Panc1 (cell line): Measurements from ENCODE around the gene CHL1. TPM values are rescaled to one million over a fixed set of nuclear protein-coding genes. Genes with fewer than 3 reads are reported as not detected.

ENCODE experiments used
- ATAC-seq: fragments of 200-7000 bp; cut with Tn5 transposase; 2 replicates; pipeline ENCODE4 v1.9.1; 2020; ENCODE audit warnings: mild to moderate bottlenecking, moderate library complexity
- BruUV-seq: library from RNA; stranded (reverse); fragments of 400-500 nt; replicated peaks from 2 replicates; lab custom pipeline; 2021; lab: Mats Ljungman, UMichigan
- CTCF ChIA-PET: fragments of 300-600 bp; sonication (Branson Sonifier 250); formaldehyde crosslinking; loops from one replicate; lab custom pipeline; 2022; ENCODE audit warnings: antibody characterized with exemption; lab: Charles Lee
- POLR2A ChIA-PET: fragments of 300-600 bp; sonication (Branson Sonifier 250); formaldehyde crosslinking; loops from one replicate; lab custom pipeline; 2022; ENCODE audit warnings: antibody characterized with exemption; lab: Charles Lee
- DNase-seq: peaks from one replicate; pipeline ENCODE4 v3.0.0-alpha.2; 2010; ENCODE audit warnings: low read depth, low spot score
- H3K27ac ChIP-seq: 2 replicates; pipeline ENCODE4 v1.5.1; 2011; ENCODE audit warnings: mild to moderate bottlenecking, low read length, inconsistent platforms
- H3K27me3 ChIP-seq: fragments of 200-500 bp; sonication (Bioruptor generic); 2 replicates; pipeline ENCODE4 v1.6.0; 2014; ENCODE audit warnings: low read length, inconsistent platforms; ENCODE audit not compliant: control insufficient read depth, insufficient read depth
- H3K36me3 ChIP-seq: fragments of 200-500 bp; sonication (Bioruptor generic); 2 replicates; pipeline ENCODE4 v1.5.1; 2014; ENCODE audit warnings: inconsistent platforms, mild to moderate bottlenecking, low read length, moderate library complexity; ENCODE audit not compliant: control insufficient read depth, insufficient read depth
- H3K4me1 ChIP-seq: 2 replicates; pipeline ENCODE4 v1.5.1; 2011; ENCODE audit warnings: inconsistent platforms, mild to moderate bottlenecking, low read length, moderate library complexity; ENCODE audit not compliant: control insufficient read depth, insufficient read depth
- H3K4me3 ChIP-seq, 2 experiments: 2 replicates each; pipeline ENCODE4 v1.5.1; 2011 to 2012; ENCODE audit warnings: low read depth in 2 of 2, low read length in 2 of 2, mild to moderate bottlenecking in 2 of 2, inconsistent platforms in 1 of 2, moderate library complexity in 1 of 2
- H3K9me3 ChIP-seq: fragments of 200-500 bp; sonication (Bioruptor generic); 2 replicates; pipeline ENCODE4 v1.5.1; 2014; ENCODE audit warnings: low read depth, mild to moderate bottlenecking, inconsistent platforms, low read length, moderate library complexity; ENCODE audit not compliant: control insufficient read depth, insufficient read depth
- POLR2AphosphoS5 ChIP-seq: IDR thresholded peaks from 2 replicates; pipeline ENCODE4 v1.6.1; 2012; ENCODE audit warnings: mild to moderate bottlenecking, low read depth, low read length, moderate library complexity
- SIN3A ChIP-seq: IDR thresholded peaks from 2 replicates; pipeline ENCODE4 v1.6.1; 2012; ENCODE audit warnings: low read depth, mild to moderate bottlenecking, low read length, moderate library complexity, borderline replicate concordance; ENCODE audit not compliant: insufficient read depth
- TCF7L2 ChIP-seq: IDR thresholded peaks from 2 replicates; pipeline ENCODE4 v1.6.1; 2011; ENCODE audit warnings: mild to moderate bottlenecking, low read depth, low read length, inconsistent platforms
- in situ Hi-C: cut with HindIII; loops from 2 replicates; pipeline ENCODE4 v1.10.0; 2016; ENCODE audit warnings: low sequenced_read_pairs, low pct_unique_long_range_greater_than_20kb
- intact Hi-C: fragments of 100-400 bp; cut with micrococcal nuclease; formaldehyde crosslinking; loops from one replicate; pipeline ENCODE4 v1.10.0; 2022; ENCODE audit not compliant: unreplicated experiment
- total RNA-seq: library from RNA; stranded (reverse); gene quantifications from one replicate; pipeline ENCODE4 v1.2.1, GENCODE V29; 2021; ENCODE audit not compliant: unreplicated experiment
- TF ChIP-seq, protein P1 (sequence below): fragments of 450-650 bp; IDR thresholded peaks from 2 replicates; pipeline ENCODE4 v1.5.1; 2017; ENCODE audit warnings: mild to moderate bottlenecking
- TF ChIP-seq, protein P2 (sequence below), 2 experiments: IDR thresholded peaks; 2 replicates each; pipeline ENCODE4 v1.6.1; 2011 to 2012; ENCODE audit warnings: low read depth in 2 of 2, control low read depth in 1 of 2, low read length in 1 of 2, mild to moderate bottlenecking in 1 of 2, moderate library complexity in 1 of 2; ENCODE audit not compliant: insufficient read depth in 1 of 2

Gene CHL1
- total RNA-seq, 1 experiment from 2014 or later: not detected

DNA sequence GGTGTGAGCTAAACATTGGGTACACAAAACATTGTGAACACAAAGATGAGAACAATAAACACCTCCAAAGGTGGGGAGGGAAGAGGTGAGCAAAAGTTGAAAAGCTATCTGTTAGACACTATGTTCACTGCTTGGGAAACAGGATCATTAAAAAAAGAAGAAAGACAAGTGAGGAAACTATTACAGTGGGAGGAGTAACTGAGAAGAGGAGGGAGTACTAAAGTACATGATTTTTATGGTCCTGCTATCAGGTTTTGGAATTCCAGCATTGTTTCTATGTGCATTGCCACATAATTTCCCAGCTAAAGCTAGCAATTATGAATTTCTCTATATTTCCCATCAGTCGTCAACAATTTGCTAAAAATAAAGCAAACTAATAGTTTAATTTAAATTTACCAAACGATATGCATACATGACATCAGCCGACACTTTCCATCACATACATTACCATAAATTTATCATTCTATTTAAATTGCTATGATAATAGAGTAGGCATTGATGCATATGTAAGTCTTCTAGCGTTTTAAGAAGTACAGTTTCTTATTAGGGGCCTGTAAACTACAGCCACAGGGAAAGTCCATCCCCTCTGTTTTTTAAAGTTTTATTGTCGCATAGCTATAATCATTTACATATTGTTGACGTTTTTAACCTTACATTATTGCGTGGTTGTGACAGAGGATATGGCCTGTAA, 221.8 kb downstream of the CHL1 start:
- no peak overlapping the region for H3K4me3 ChIP-seq
- no peak for TF ChIP-seq TCF7L2
- TF ChIP-seq POLR2AphosphoS5: no peak
- no peak for TF ChIP-seq SIN3A
- TF ChIP-seq, protein P1, sequence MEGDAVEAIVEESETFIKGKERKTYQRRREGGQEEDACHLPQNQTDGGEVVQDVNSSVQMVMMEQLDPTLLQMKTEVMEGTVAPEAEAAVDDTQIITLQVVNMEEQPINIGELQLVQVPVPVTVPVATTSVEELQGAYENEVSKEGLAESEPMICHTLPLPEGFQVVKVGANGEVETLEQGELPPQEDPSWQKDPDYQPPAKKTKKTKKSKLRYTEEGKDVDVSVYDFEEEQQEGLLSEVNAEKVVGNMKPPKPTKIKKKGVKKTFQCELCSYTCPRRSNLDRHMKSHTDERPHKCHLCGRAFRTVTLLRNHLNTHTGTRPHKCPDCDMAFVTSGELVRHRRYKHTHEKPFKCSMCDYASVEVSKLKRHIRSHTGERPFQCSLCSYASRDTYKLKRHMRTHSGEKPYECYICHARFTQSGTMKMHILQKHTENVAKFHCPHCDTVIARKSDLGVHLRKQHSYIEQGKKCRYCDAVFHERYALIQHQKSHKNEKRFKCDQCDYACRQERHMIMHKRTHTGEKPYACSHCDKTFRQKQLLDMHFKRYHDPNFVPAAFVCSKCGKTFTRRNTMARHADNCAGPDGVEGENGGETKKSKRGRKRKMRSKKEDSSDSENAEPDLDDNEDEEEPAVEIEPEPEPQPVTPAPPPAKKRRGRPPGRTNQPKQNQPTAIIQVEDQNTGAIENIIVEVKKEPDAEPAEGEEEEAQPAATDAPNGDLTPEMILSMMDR: no peak
- TF ChIP-seq, protein P2, sequence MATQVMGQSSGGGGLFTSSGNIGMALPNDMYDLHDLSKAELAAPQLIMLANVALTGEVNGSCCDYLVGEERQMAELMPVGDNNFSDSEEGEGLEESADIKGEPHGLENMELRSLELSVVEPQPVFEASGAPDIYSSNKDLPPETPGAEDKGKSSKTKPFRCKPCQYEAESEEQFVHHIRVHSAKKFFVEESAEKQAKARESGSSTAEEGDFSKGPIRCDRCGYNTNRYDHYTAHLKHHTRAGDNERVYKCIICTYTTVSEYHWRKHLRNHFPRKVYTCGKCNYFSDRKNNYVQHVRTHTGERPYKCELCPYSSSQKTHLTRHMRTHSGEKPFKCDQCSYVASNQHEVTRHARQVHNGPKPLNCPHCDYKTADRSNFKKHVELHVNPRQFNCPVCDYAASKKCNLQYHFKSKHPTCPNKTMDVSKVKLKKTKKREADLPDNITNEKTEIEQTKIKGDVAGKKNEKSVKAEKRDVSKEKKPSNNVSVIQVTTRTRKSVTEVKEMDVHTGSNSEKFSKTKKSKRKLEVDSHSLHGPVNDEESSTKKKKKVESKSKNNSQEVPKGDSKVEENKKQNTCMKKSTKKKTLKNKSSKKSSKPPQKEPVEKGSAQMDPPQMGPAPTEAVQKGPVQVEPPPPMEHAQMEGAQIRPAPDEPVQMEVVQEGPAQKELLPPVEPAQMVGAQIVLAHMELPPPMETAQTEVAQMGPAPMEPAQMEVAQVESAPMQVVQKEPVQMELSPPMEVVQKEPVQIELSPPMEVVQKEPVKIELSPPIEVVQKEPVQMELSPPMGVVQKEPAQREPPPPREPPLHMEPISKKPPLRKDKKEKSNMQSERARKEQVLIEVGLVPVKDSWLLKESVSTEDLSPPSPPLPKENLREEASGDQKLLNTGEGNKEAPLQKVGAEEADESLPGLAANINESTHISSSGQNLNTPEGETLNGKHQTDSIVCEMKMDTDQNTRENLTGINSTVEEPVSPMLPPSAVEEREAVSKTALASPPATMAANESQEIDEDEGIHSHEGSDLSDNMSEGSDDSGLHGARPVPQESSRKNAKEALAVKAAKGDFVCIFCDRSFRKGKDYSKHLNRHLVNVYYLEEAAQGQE (IDR thresholded peaks at IDR 0.05; ENCODE audit: insufficient read depth in 1 of 2, low read depth in 2 of 2, low read length in 1 of 2): no peak
- no peaks in the 10 kb centered on the region for H3K36me3 ChIP-seq
- no TSS peak for BruUV-seq
- no peaks in the 10 kb centered on the region for H3K4me1 ChIP-seq
- CTCF ChIA-PET: no interaction called here
- in situ Hi-C loops: no loop called here
- DNase-seq (no peak), ATAC-seq (no peak)
- intact Hi-C loops: no loop called here
- H3K9me3 ChIP-seq: no peaks in the 10 kb centered on the region
- POLR2A ChIA-PET: no interaction called here
- no peaks in the 10 kb centered on the region for H3K27me3 ChIP-seq
- H3K27ac ChIP-seq: no peak overlapping the region

DNA sequence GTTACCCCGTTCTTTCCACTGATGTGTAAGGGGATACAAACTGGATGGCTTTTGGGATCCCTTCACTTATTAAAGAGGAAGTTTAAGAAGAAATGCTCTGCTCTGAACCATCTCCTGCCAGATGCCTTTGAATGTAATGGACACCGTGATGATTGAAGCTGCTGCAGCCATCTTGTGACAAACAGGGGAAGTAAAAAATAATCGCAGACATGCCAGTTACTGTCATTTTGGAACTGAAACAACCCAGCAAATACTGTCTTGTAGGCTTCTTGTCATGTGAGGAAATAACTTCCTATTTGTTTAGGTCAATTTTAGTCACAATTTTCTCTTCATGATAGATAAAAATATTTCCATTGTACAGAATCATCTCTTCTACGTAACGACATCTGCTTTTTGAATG, 224.0 kb downstream of the CHL1 start:
- in situ Hi-C loops: no loop called here
- intact Hi-C loops: no loop called here
- CTCF ChIA-PET: no interaction called here
- Histone ChIP-seq H3K36me3 (no peaks in the 10 kb centered on the region), H3K4me3 (no peak overlapping the region), H3K27ac (no peak overlapping the region), H3K9me3 (no peaks in the 10 kb centered on the region), H3K27me3 (no peaks in the 10 kb centered on the region), H3K4me1 (no peaks in the 10 kb centered on the region)
- ATAC-seq (no peak), DNase-seq (no peak)
- POLR2A ChIA-PET: no interaction called here
- no peak for TF ChIP-seq TCF7L2
- TF ChIP-seq, protein P1: no peak
- no peak for TF ChIP-seq SIN3A
- no peak for TF ChIP-seq POLR2AphosphoS5
- TF ChIP-seq, protein P2 (IDR thresholded peaks at IDR 0.05; ENCODE audit: insufficient read depth in 1 of 2, low read depth in 2 of 2, low read length in 1 of 2): no peak
- BruUV-seq: no TSS peak
